Myocyte (in vitro differentiated cells): ENCODE data around the gene ANO8. TPM values are rescaled to one million over a fixed set of nuclear protein-coding genes. Genes with fewer than 3 reads are reported as not detected.
A peak's percentile ranks its signal among the peaks of the same experiment; 100 is the strongest.

Experiments used
- DNase-seq: peaks from one replicate; pipeline ENCODE4 v3.0.0-alpha.2; 2012; ENCODE audit warnings: low read depth
- total RNA-seq: library from RNA; depleted of rRNA; stranded (reverse); fragments of >200 nt; gene quantifications from 2 replicates; pipeline ENCODE4 v1.2.3, GENCODE V29; 2014

ANO8 gene
- total RNA-seq, 1 donor from 2014 or later, result 8.3 TPM

- peak; percentile 65 for DNase-seq
Observed at GRCh38 chr19:17348700-17349099, 14.0 kb upstream of the ANO8 start.

GRCh38 chr19:17347877-17348276 is 13.2 kb upstream of the ANO8 start:
- no peak for DNase-seq

- peak; percentile 78 for DNase-seq
Observed at GRCh38 chr19:17347361-17347760, 12.7 kb upstream of the ANO8 start.

GRCh38 chr19:17346109-17346671 is 11.5 kb upstream of the ANO8 start:
- peak; percentile 64 for DNase-seq

GRCh38 chr19:17341845-17342244 is 7.2 kb upstream of the ANO8 start:
- no peak for DNase-seq

GRCh38 chr19:17341386-17341785 is 6.7 kb upstream of the ANO8 start:
- DNase-seq, result no peak

GRCh38 chr19:17340871-17341357 is 6.3 kb upstream of the ANO8 start:
- DNase-seq, result no peak

GRCh38 chr19:17340302-17340870 is 5.7 kb upstream of the ANO8 start:
- no peak for DNase-seq

- DNase-seq, result no peak
Observed at GRCh38 chr19:17339088-17339741, 4.6 kb upstream of the ANO8 start.

GRCh38 chr19:17338433-17339078 is 3.9 kb upstream of the ANO8 start:
- no peak for DNase-seq

- no peak for DNase-seq
Observed at GRCh38 chr19:17337675-17338432, 3.2 kb upstream of the ANO8 start.

GRCh38 chr19:17336872-17337674 is 2.4 kb upstream of the ANO8 start, which contains the start of gene GTPBP3:
Gene GTPBP3 (plus strand): TSS chr19:17337553. CDS start chr19:17337612, 59 bp downstream.
- DNase-seq, result peak; percentile 99

- DNase-seq, result no peak
Observed at GRCh38 chr19:17335575-17335974, 920 bp upstream of the ANO8 start.

- peak; percentile 32 for DNase-seq
Observed at GRCh38 chr19:17333611-17334413, 843 bp downstream of the ANO8 start.

GRCh38 chr19:17332677-17333581 is 1.7 kb downstream of the ANO8 start:
- DNase-seq, result no peak

- no peak for DNase-seq
Observed at GRCh38 chr19:17332360-17332676, 2.3 kb downstream of the ANO8 start.

- no peak for DNase-seq
Observed at GRCh38 chr19:17331045-17331558, 3.6 kb downstream of the ANO8 start.

- DNase-seq, result no peak
Observed at GRCh38 chr19:17330262-17331044, 4.2 kb downstream of the ANO8 start.
